K562 (cell line): ENCODE data around the gene CBX2. TPM values are rescaled to one million over a fixed set of nuclear protein-coding genes. Genes with fewer than 3 reads are reported as not detected.

Experiments used
- ATAC-seq: fragments of 200-7000 bp; cut with Tn5 transposase; 3 replicates; pipeline ENCODE4 v1.9.1; 2020; ENCODE audit warnings: moderate library complexity
- BruUV-seq: library from RNA; stranded (reverse); fragments of 400-500 nt; replicated peaks from 2 replicates; lab custom pipeline; 2021; lab: Mats Ljungman, UMichigan
- CTCF ChIA-PET: fragments of 300-600 bp; formaldehyde crosslinking; extraction: SDS; loops from one replicate; lab custom pipeline; 2021; ENCODE audit warnings: low intra/inter-chr PET ratio; lab: Yijun Ruan, JAX
- POLR2A ChIA-PET: fragments of 300-600, 350-650 bp; sonication (Branson Sonifier 250); formaldehyde crosslinking; extraction: SDS; loops from one replicate; lab custom pipeline; 2021; ENCODE audit warnings: antibody characterized with exemption, inconsistent platforms; lab: Yijun Ruan, JAX
- DNase-seq, 4 experiments: peaks; one replicate each; pipeline versions ENCODE4 v3.0.0 to v3.0.0-alpha.2; 2011 to 2018; ENCODE audit warnings: low spot score in 3 of 4, mixed read lengths in 3 of 4; ENCODE audit errors: extremely low read depth in 1 of 4
- FAIRE-seq: peaks from 2 replicates; lab custom pipeline; 2011; peaks lifted over from hg19 to GRCh38; lab: Jason Lieb, UNC
- H2AFZ ChIP-seq: 2 replicates; pipeline ENCODE4 v1.6.0; 2011; ENCODE audit warnings: low read depth, low read length, control low read depth, inconsistent platforms
- H3K27ac ChIP-seq: fragments of 200-600 bp; 3 replicates; pipeline ENCODE4 v1.8.0; 2011; ENCODE audit warnings: low read depth, mild to moderate bottlenecking, control low read depth, inconsistent platforms, low read length, moderate library complexity, mixed read lengths; ENCODE audit errors: extremely low read depth
- H3K27me3 ChIP-seq, 2 experiments: fragments of 300-600 bp in 1 of 2; 2 replicates in 1 of 2; 3 replicates in 1 of 2; pipeline versions ENCODE4 v1.6.0 to v1.8.0; 2011; ENCODE audit warnings: inconsistent platforms in 2 of 2, low read length in 2 of 2, mild to moderate bottlenecking in 1 of 2, mixed read lengths in 1 of 2, moderate library complexity in 1 of 2; ENCODE audit not compliant: control insufficient read depth in 2 of 2, insufficient read depth in 2 of 2
- H3K36me3 ChIP-seq: fragments of 300-600 bp; 3 replicates; pipeline ENCODE4 v1.8.0; 2011; ENCODE audit warnings: mild to moderate bottlenecking, low read length, inconsistent platforms; ENCODE audit not compliant: control insufficient read depth, insufficient read depth
- H3K4me1 ChIP-seq, 2 experiments: fragments of 200-600 bp in 1 of 2; replicated peaks in 1 of 2; 2 replicates in 1 of 2; 3 replicates in 1 of 2; pipeline versions ENCODE4 v1.5.1 to v1.8.0; 2011; ENCODE audit warnings: inconsistent platforms in 2 of 2, low read length in 2 of 2, mild to moderate bottlenecking in 1 of 2, mixed read lengths in 1 of 2, moderate library complexity in 1 of 2; ENCODE audit not compliant: control insufficient read depth in 2 of 2, insufficient read depth in 2 of 2
- H3K4me2 ChIP-seq: 2 replicates; pipeline ENCODE4 v1.6.1; 2011; ENCODE audit warnings: low read length, control low read depth, inconsistent platforms, mixed read lengths; ENCODE audit not compliant: insufficient read depth
- H3K4me3 ChIP-seq: fragments of 200-600 bp; sonication (generic), shearing (Covaris generic); 2 replicates; pipeline ENCODE4 v1.5.1; 2016; ENCODE audit warnings: control low read depth, inconsistent platforms
- H3K79me2 ChIP-seq: fragments of 200-600 bp; 3 replicates; pipeline ENCODE4 v1.8.0; 2011; ENCODE audit warnings: low read length, inconsistent platforms; ENCODE audit not compliant: control insufficient read depth, insufficient read depth
- H3K9ac ChIP-seq, 2 experiments: 2 replicates each; pipeline versions ENCODE4 v1.6.0 to v1.6.1; 2011; ENCODE audit warnings: low read depth in 2 of 2, low read length in 2 of 2, control low read depth in 1 of 2, inconsistent platforms in 1 of 2, mild to moderate bottlenecking in 1 of 2, mixed read lengths in 1 of 2; ENCODE audit not compliant: insufficient read depth in 1 of 2
- H3K9me1 ChIP-seq: one replicate; pipeline ENCODE4 v1.6.0; 2011; ENCODE audit warnings: inconsistent platforms, mild to moderate bottlenecking, low read length, moderate library complexity; ENCODE audit not compliant: control insufficient read depth, insufficient read depth
- H3K9me3 ChIP-seq: replicated peaks from 2 replicates; pipeline ENCODE4 v1.5.1; 2011; ENCODE audit warnings: low read depth, low read length, inconsistent platforms; ENCODE audit not compliant: control insufficient read depth, insufficient read depth
- H4K20me1 ChIP-seq: replicated peaks from 2 replicates; pipeline ENCODE4 v1.6.1; 2011; ENCODE audit warnings: low read length, inconsistent platforms, mixed read lengths; ENCODE audit not compliant: control insufficient read depth, insufficient read depth
- U2AF1 ChIP-seq: fragments of 200-400 bp; formaldehyde crosslinking; optimal IDR thresholded peaks from 2 replicates; pipeline ENCODE3; 2017; ENCODE audit warnings: mild to moderate bottlenecking, low read depth, low read length, moderate library complexity
- ZKSCAN3 ChIP-seq: fragments of 250-450 bp; sonication (Bioruptor Pico); IDR thresholded peaks from 2 replicates; pipeline ENCODE4 v1.4.0; 2020
- ZNF263 ChIP-seq: sonication (generic); formaldehyde crosslinking; IDR thresholded peaks from 2 replicates; pipeline ENCODE4 v1.8.0; 2022; ENCODE audit warnings: mild to moderate bottlenecking, missing genetic modification reagents, borderline replicate concordance
- WGBS: fragments of 100-300 bp; shearing (Covaris generic); methylation state at CpG from one replicate; pipeline ENCODE4 v1.1.6; 2016; ENCODE audit warnings: low coverage, mixed read lengths; ENCODE audit not compliant: insufficient coverage; ENCODE audit errors: missing lambda C conversion rate; 5-methylcytosine and 5-hydroxymethylcytosine counted together
- in situ Hi-C: fragments of 300-500 bp; cut with MboI; formaldehyde crosslinking; loops from 4 replicates; pipeline ENCODE4 v1.15.0; 2018; ENCODE audit warnings: inconsistent platforms, mixed read lengths
- intact Hi-C: fragments of 100-400 bp; cut with micrococcal nuclease; formaldehyde crosslinking; loops from 2 replicates; pipeline ENCODE4 v1.14.2; 2022
- polyA plus RNA-seq, 8 experiments: library from polyadenylated mRNA; depleted of rRNA in 4 of 8; stranded (reverse) in 5 of 8; unstranded in 3 of 8; fragments of >200 nt; fragmentation: Nextera tagmentation in 2 of 8; fragmentation: Illumina TruSeq in 1 of 8; extraction: Ambion mirVana in 2 of 8; extraction: Trizol in 1 of 8; gene quantifications; 2 replicates each; pipeline versions ENCODE4 v1.2.1 to v1.2.3, GENCODE V29; 2011 to 2014; ENCODE audit warnings: inconsistent platforms in 1 of 8, missing spikeins in 1 of 8
- total RNA-seq, 7 experiments: library from RNA; depleted of rRNA in 6 of 7; stranded (reverse); fragments of >200 nt in 6 of 7; fragmentation: Illumina TruSeq in 2 of 7; extraction: Trizol in 2 of 7; gene quantifications; 2 replicates each; pipeline versions ENCODE4 v1.2.1 to v1.2.3, GENCODE V29; 2011 to 2021; ENCODE audit warnings: low replicate concordance in 1 of 7

Gene CBX2
- total and polyA plus RNA-seq, 9 of the 15 experiments (the other 6 are each of a cell fraction or from before 2014, with no cell fraction given), result 0.66 to 26.9 (median 13.9) TPM

GRCh38 chr17:79788989-79789942 lies 11.3 kb downstream of the CBX2 start:
- Histone ChIP-seq H3K9me3 (no peaks in the 10 kb centered on the region), H3K79me2 (no peaks in the 10 kb centered on the region), H3K4me3 (no peak overlapping the region), H3K36me3 (peaks cover 16% of the 10 kb centered on the region; the same call in 1 of the 3 replicates), H3K27ac (no peak overlapping the region), H3K4me1 (peaks cover 3 to 42% of the 10 kb centered on the region in 2 experiments; a peak in 4 of 5 replicates), H3K27me3 (no peaks in the 10 kb centered on the region), H3K4me2 (peak overlapping the region; percentile 31; the same call in 1 of the 2 replicates), H3K9ac (peak overlapping the region in 1 of 2 experiments; percentile 69; a peak in 2 of 4 replicates), H3K9me1 (no peaks in the 10 kb centered on the region), H4K20me1 (no peaks in the 10 kb centered on the region), H2AFZ (peak overlapping the region; percentile 84; the same call in 1 of the 2 replicates)
- BruUV-seq, result no TSS peak
- ATAC-seq, result peak; percentile 43
- TF ChIP-seq ZKSCAN3 (CRISPR knock-in tag), result no peak
- TF ChIP-seq ZNF263 (CRISPR knock-in tag), result peak; percentile 47; the same call in 1 of the 2 replicates
- no peak for TF ChIP-seq U2AF1
- intact Hi-C loops (loop anchor here (5.0 kb wide), 1 partner anchor 42 kb away; no protein-coding TSS in a partner anchor), in situ Hi-C loops (no loop called here)
- 45% methylated on average over 39 of the region's 52 CpGs for WGBS
- no peak for FAIRE-seq
- ChIA-PET POLR2A (interaction anchor here (0.5 to 1.8 kb wide), 5 partner anchors 9 to 48 kb away, joined by 3 to 10 read pairs (median 3); partner anchors contain the start of gene CBX2), CTCF (interaction anchor here (0.6 to 2.3 kb wide), 7 partner anchors 9 to 181 kb away, joined by 3 to 18 read pairs (median 5); no protein-coding TSS in a partner anchor)
- DNase-seq, result no peak
